Thyroid gland (tissue), 4 donors: ENCODE measurements around the gene IKZF2.

Experiments used
- CTCF ChIP-seq, 6 experiments: fragments of 200-600 bp in 3 of 6; fragments of 450-650 bp in 3 of 6; sonication (generic) in 3 of 6; IDR thresholded peaks; one replicate each; pipeline ENCODE4 v1.5.1; 2016 to 2019; ENCODE audit warnings: antibody characterized with exemption in 6 of 6, mild to moderate bottlenecking in 2 of 6, inconsistent platforms in 1 of 6, moderate library complexity in 1 of 6
- POLR2A ChIP-seq, 2 donors: fragments of 450-650 bp; IDR thresholded peaks; one replicate each; pipeline ENCODE4 v1.6.1; 2017; ENCODE audit warnings: antibody characterized with exemption in 2 of 2, mild to moderate bottlenecking in 2 of 2, moderate library complexity in 1 of 2

GRCh38 chr2:212997526-212998020 lies 153.8 kb downstream of the IKZF2 start:
- TF ChIP-seq CTCF (IDR thresholded peaks at IDR 0.05) (no peak), POLR2A (IDR thresholded peaks at IDR 0.05) (no peak)
